HepG2 (cell line): ENCODE results near the gene NUBP2. TPM values are rescaled to one million over a fixed set of nuclear protein-coding genes. Genes with fewer than 3 reads are reported as not detected.

Experiments
- EED ChIP-seq: sonication (generic); formaldehyde crosslinking; IDR thresholded peaks from 2 replicates; pipeline ENCODE4 v1.5.0; 2020; ENCODE audit warnings: mild to moderate bottlenecking, missing genetic modification reagents
- HDAC2 ChIP-seq: sonication (generic); formaldehyde crosslinking; IDR thresholded peaks from 2 replicates; pipeline ENCODE4 v1.4.0; 2020; ENCODE audit warnings: missing genetic modification reagents
- HIVEP1 ChIP-seq: sonication (generic); formaldehyde crosslinking; IDR thresholded peaks from 2 replicates; pipeline ENCODE4 v1.4.0; 2020; ENCODE audit warnings: mild to moderate bottlenecking, missing genetic modification reagents
- JUNB ChIP-seq: sonication (generic); formaldehyde crosslinking; IDR thresholded peaks from 2 replicates; pipeline ENCODE4 v1.8.0; 2022; ENCODE audit warnings: missing genetic modification reagents, mild to moderate bottlenecking, borderline replicate concordance
- KAT8 ChIP-seq: IDR thresholded peaks from 2 replicates; pipeline ENCODE4 v1.6.1; 2016; ENCODE audit warnings: missing genetic modification reagents, missing compliant biosample characterization
- NCOA2 ChIP-seq: sonication (generic); formaldehyde crosslinking; IDR thresholded peaks from 2 replicates; pipeline ENCODE4 v1.8.0; 2022; ENCODE audit warnings: inconsistent platforms
- PRMT3 ChIP-seq: sonication (generic); formaldehyde crosslinking; IDR thresholded peaks from 2 replicates; pipeline ENCODE4 v1.8.1; 2022; ENCODE audit warnings: low read depth, mild to moderate bottlenecking, moderate library complexity, missing genetic modification reagents, borderline replicate concordance
- SIN3B ChIP-seq: fragments of 150-350 bp; IDR thresholded peaks from 2 replicates; pipeline ENCODE4 v1.6.1; 2014; ENCODE audit warnings: low read length
- SMAD3 ChIP-seq: sonication (generic); formaldehyde crosslinking; IDR thresholded peaks from 2 replicates; pipeline ENCODE4 v1.4.0; 2020; ENCODE audit warnings: missing genetic modification reagents
- THAP11 ChIP-seq: IDR thresholded peaks from 2 replicates; pipeline ENCODE4 v1.6.1; 2016; ENCODE audit warnings: missing biosample characterization, missing genetic modification reagents
- ZNF207 ChIP-seq: fragments of 450-650 bp; IDR thresholded peaks from 2 replicates; pipeline ENCODE4 v1.6.1; 2016; ENCODE audit warnings: antibody characterized with exemption, borderline replicate concordance
- ZNF24 ChIP-seq: fragments of 450-650 bp; IDR thresholded peaks from 2 replicates; pipeline ENCODE4 v1.6.1; 2017; ENCODE audit warnings: antibody characterized with exemption, mild to moderate bottlenecking
- ZNF605 ChIP-seq: sonication (generic); formaldehyde crosslinking; IDR thresholded peaks from 2 replicates; pipeline ENCODE4 v1.8.0; 2022; ENCODE audit warnings: mild to moderate bottlenecking, missing genetic modification reagents
- ZNF747 ChIP-seq: sonication (generic); formaldehyde crosslinking; IDR thresholded peaks from 2 replicates; pipeline ENCODE4 v1.8.1; 2023; ENCODE audit warnings: missing genetic modification reagents, mild to moderate bottlenecking, borderline replicate concordance
- polyA plus RNA-seq, 8 experiments: library from polyadenylated mRNA; depleted of rRNA in 3 of 8; stranded (reverse) in 7 of 8; unstranded in 1 of 8; fragments of >200 nt; fragmentation: Illumina TruSeq in 4 of 8; extraction: Trizol in 4 of 8; gene quantifications; 2 replicates each; pipeline versions ENCODE4 v1.2.1 to v1.2.3, GENCODE V29; 2011 to 2016; ENCODE audit warnings: low read depth in 4 of 8, missing spikeins in 1 of 8, mixed read lengths in 1 of 8; ENCODE audit not compliant: insufficient read depth in 1 of 8
- total RNA-seq, 5 experiments: library from RNA; depleted of rRNA; stranded (reverse); fragments of >200 nt; fragmentation: Illumina TruSeq; extraction: Trizol; gene quantifications; 2 replicates each; pipeline ENCODE4 v1.2.3, GENCODE V29; 2016; ENCODE audit warnings: low read depth in 1 of 5
- TF ChIP-seq, protein P1 (sequence below), 2 experiments: fragments of 450-650 bp in 1 of 2; sonication (generic) in 1 of 2; formaldehyde crosslinking; IDR thresholded peaks; 2 replicates each; pipeline versions ENCODE4 v1.5.0 to v1.8.0; 2020 to 2022; ENCODE audit warnings: mild to moderate bottlenecking in 1 of 2, missing genetic modification reagents in 1 of 2
- TF ChIP-seq, protein P2 (sequence below): sonication (generic); formaldehyde crosslinking; IDR thresholded peaks from 2 replicates; pipeline ENCODE4 v1.8.0; 2023; ENCODE audit warnings: mild to moderate bottlenecking, missing genetic modification reagents
- TF ChIP-seq, protein P3 (sequence below): sonication (generic); formaldehyde crosslinking; IDR thresholded peaks from 2 replicates; pipeline ENCODE4 v1.4.0; 2020; ENCODE audit warnings: missing genetic modification reagents
- TF ChIP-seq, protein P4 (sequence below): sonication (generic); formaldehyde crosslinking; IDR thresholded peaks from 2 replicates; pipeline ENCODE4 v1.9.0; 2021; ENCODE audit warnings: missing genetic modification reagents, borderline replicate concordance
- TF ChIP-seq, protein P5 (sequence below): sonication (generic); formaldehyde crosslinking; IDR thresholded peaks from 2 replicates; pipeline ENCODE4 v1.5.0; 2020; ENCODE audit warnings: mild to moderate bottlenecking, missing genetic modification reagents

The NUBP2 gene
- total and polyA plus RNA-seq, 2 of the 13 experiments (the other 11 are each of a cell fraction or from before 2014, with no cell fraction given) = 25.7 to 61.5 TPM

DNA sequence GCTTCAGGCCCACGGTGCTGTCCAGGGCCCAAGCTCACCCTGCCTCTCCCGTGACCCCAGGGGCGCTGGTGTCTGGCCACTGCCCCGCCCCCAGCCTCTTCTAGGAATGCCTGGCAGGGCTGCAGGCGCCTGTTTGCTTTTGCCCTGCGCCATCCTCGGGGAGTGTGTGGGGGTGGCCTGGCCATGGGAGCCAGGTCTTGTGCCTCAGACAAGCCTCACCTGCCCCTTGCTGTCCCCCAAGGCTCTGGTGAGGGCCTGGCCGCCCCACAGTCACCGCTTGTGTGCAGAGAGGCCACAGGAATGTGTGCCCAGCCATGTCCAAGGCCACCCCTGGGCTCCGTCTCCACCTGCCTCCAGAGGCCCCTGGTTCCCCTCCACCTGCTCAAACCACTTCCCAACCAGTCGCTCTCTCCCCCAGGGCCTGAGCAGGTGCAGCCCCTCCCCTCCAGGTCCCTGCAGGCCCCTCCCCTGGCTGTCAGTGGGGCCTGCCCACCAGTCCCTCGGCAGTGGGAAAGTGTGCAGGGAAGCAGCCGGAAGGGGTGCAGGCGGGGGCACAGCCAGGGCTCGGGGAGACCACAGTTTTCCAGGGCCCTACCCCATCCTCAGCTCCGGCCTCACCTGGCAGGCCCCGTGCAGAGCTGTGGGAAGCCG, 11.6 kb downstream of the NUBP2 start (continued):
- TF ChIP-seq ZNF747 (CRISPR knock-in tag) (no peak), SMAD3 (no peak), ZNF605 (CRISPR knock-in tag) (no peak), SIN3B (no peak), ZNF24 (no peak), THAP11 (CRISPR knock-in tag) (peak; percentile 50; the same call in 1 of the 2 replicates), JUNB (CRISPR knock-in tag) (no peak), KAT8 (CRISPR knock-in tag) (no peak), PRMT3 (CRISPR knock-in tag) (no peak), HIVEP1 (CRISPR knock-in tag) (peak; percentile 53; the same call in 1 of the 2 replicates), HDAC2 (CRISPR knock-in tag) (peak; percentile 53; the same call in 1 of the 2 replicates), ZNF207 (no peak), NCOA2 (peak; percentile 63), EED (CRISPR knock-in tag) (no peak)
- TF ChIP-seq, protein P1, sequence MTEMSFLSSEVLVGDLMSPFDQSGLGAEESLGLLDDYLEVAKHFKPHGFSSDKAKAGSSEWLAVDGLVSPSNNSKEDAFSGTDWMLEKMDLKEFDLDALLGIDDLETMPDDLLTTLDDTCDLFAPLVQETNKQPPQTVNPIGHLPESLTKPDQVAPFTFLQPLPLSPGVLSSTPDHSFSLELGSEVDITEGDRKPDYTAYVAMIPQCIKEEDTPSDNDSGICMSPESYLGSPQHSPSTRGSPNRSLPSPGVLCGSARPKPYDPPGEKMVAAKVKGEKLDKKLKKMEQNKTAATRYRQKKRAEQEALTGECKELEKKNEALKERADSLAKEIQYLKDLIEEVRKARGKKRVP (CRISPR knock-in tag; IDR thresholded peaks at IDR 0.05) = no peak
- TF ChIP-seq, protein P2, sequence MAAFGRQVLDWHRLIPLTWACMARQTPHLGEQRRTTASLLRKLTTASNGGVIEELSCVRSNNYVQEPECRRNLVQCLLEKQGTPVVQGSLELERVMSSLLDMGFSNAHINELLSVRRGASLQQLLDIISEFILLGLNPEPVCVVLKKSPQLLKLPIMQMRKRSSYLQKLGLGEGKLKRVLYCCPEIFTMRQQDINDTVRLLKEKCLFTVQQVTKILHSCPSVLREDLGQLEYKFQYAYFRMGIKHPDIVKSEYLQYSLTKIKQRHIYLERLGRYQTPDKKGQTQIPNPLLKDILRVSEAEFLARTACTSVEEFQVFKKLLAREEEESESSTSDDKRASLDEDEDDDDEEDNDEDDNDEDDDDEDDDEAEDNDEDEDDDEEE (CRISPR knock-in tag) = no peak
- TF ChIP-seq, protein P3, sequence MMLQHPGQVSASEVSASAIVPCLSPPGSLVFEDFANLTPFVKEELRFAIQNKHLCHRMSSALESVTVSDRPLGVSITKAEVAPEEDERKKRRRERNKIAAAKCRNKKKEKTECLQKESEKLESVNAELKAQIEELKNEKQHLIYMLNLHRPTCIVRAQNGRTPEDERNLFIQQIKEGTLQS (CRISPR knock-in tag) = no peak
- TF ChIP-seq, protein P4, sequence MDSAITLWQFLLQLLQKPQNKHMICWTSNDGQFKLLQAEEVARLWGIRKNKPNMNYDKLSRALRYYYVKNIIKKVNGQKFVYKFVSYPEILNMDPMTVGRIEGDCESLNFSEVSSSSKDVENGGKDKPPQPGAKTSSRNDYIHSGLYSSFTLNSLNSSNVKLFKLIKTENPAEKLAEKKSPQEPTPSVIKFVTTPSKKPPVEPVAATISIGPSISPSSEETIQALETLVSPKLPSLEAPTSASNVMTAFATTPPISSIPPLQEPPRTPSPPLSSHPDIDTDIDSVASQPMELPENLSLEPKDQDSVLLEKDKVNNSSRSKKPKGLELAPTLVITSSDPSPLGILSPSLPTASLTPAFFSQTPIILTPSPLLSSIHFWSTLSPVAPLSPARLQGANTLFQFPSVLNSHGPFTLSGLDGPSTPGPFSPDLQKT (CRISPR knock-in tag) = no peak
- TF ChIP-seq, protein P5, sequence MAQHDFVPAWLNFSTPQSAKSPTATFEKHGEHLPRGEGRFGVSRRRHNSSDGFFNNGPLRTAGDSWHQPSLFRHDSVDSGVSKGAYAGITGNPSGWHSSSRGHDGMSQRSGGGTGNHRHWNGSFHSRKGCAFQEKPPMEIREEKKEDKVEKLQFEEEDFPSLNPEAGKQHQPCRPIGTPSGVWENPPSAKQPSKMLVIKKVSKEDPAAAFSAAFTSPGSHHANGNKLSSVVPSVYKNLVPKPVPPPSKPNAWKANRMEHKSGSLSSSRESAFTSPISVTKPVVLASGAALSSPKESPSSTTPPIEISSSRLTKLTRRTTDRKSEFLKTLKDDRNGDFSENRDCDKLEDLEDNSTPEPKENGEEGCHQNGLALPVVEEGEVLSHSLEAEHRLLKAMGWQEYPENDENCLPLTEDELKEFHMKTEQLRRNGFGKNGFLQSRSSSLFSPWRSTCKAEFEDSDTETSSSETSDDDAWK (CRISPR knock-in tag) = no peak
